Endothelial cell of umbilical vein (primary cell): ENCODE measurements around the gene DIPK1A. TPM values are rescaled to one million over a fixed set of nuclear protein-coding genes. Genes with fewer than 3 reads are reported as not detected.

Experiments used
- BruUV-seq: library from RNA; stranded (reverse); fragments of 400-500 nt; replicated peaks from 2 replicates; lab custom pipeline; 2021; lab: Mats Ljungman, UMichigan
- CTCF ChIA-PET: fragments of 300-600, 350-600 bp; sonication (Branson Sonifier 250); formaldehyde crosslinking; loops from one replicate; lab custom pipeline; 2021; ENCODE audit warnings: antibody characterized with exemption, inconsistent platforms; lab: Charles Lee
- POLR2A ChIA-PET: fragments of 300-600, 350-600 bp; sonication (Branson Sonifier 250); formaldehyde crosslinking; loops from one replicate; lab custom pipeline; 2021; ENCODE audit warnings: antibody characterized with exemption, inconsistent platforms; lab: Charles Lee
- DNase-seq: peaks from one replicate; pipeline ENCODE4 v3.0.0-alpha.2; 2011; ENCODE audit warnings: low read depth, low spot score
- FAIRE-seq: peaks from 2 replicates; lab custom pipeline; 2011; peaks lifted over from hg19 to GRCh38; lab: Jason Lieb, UNC
- H2AFZ ChIP-seq: 2 replicates; pipeline ENCODE4 v1.6.0; 2012; ENCODE audit warnings: low read depth, low read length, control low read depth, inconsistent platforms
- H3K27ac ChIP-seq: 2 replicates; pipeline ENCODE4 v1.5.1; 2011; ENCODE audit warnings: low read depth, mild to moderate bottlenecking, control low read depth, low read length, moderate library complexity; ENCODE audit not compliant: insufficient read depth
- H3K27me3 ChIP-seq, 2 experiments: 2 replicates each; pipeline versions ENCODE4 v1.6.0 to v1.6.1; 2011; ENCODE audit warnings: low read length in 2 of 2, mixed read lengths in 1 of 2; ENCODE audit not compliant: control insufficient read depth in 2 of 2, insufficient read depth in 2 of 2
- H3K36me3 ChIP-seq, 2 experiments: 2 replicates in 1 of 2; 3 replicates in 1 of 2; pipeline ENCODE4 v1.5.1; 2011; ENCODE audit warnings: low read length in 2 of 2, mild to moderate bottlenecking in 1 of 2, moderate library complexity in 1 of 2; ENCODE audit not compliant: control insufficient read depth in 2 of 2, insufficient read depth in 2 of 2; ENCODE audit errors: extremely low read depth in 1 of 2
- H3K4me1 ChIP-seq: 3 replicates; pipeline ENCODE4 v1.5.1; 2011; ENCODE audit warnings: mild to moderate bottlenecking, low read length; ENCODE audit not compliant: control insufficient read depth, insufficient read depth; ENCODE audit errors: extremely low read depth
- H3K4me2 ChIP-seq: 2 replicates; pipeline ENCODE4 v1.6.1; 2011; ENCODE audit warnings: low read length, control low read depth, mixed read lengths; ENCODE audit not compliant: insufficient read depth
- H3K4me3 ChIP-seq, 3 experiments: fragments of 200-600 bp in 1 of 3; sonication (generic), shearing (Covaris generic) in 1 of 3; replicated peaks in 1 of 3; 2 replicates each; pipeline ENCODE4 v1.5.1; 2011 to 2016; ENCODE audit warnings: control low read depth in 3 of 3, low read length in 3 of 3, mild to moderate bottlenecking in 2 of 3, inconsistent platforms in 1 of 3, low read depth in 1 of 3, moderate library complexity in 1 of 3; ENCODE audit not compliant: insufficient read depth in 1 of 3
- H3K79me2 ChIP-seq: 2 replicates; pipeline ENCODE4 v1.6.0; 2012; ENCODE audit warnings: low read length, inconsistent platforms; ENCODE audit not compliant: control insufficient read depth, insufficient read depth
- H3K9ac ChIP-seq: replicated peaks from 2 replicates; pipeline ENCODE3; 2011; ENCODE audit warnings: low read length, control low read depth; ENCODE audit not compliant: insufficient read depth; ENCODE audit errors: extremely low read depth
- H3K9me1 ChIP-seq: replicated peaks from 3 replicates; pipeline ENCODE4 v1.6.0; 2011; ENCODE audit warnings: mild to moderate bottlenecking, low read length; ENCODE audit not compliant: control insufficient read depth, insufficient read depth; ENCODE audit errors: extremely low read depth
- H3K9me3 ChIP-seq: replicated peaks from 2 replicates; pipeline ENCODE4 v1.5.1; 2012; ENCODE audit warnings: low read length, inconsistent platforms; ENCODE audit not compliant: control insufficient read depth, insufficient read depth
- H4K20me1 ChIP-seq: replicated peaks from 2 replicates; pipeline ENCODE3; 2011; ENCODE audit warnings: mild to moderate bottlenecking, low read length; ENCODE audit not compliant: control insufficient read depth, insufficient read depth; ENCODE audit errors: extremely low read depth
- CTCF ChIP-seq, 2 donors: IDR thresholded peaks; 1 replicate in 1 of 2; 2 replicates in 1 of 2; pipeline ENCODE4 v1.5.1; 2011; ENCODE audit warnings: low read length in 2 of 2, mild to moderate bottlenecking in 2 of 2, moderate library complexity in 2 of 2, control low read depth in 1 of 2, inconsistent platforms in 1 of 2, low read depth in 1 of 2; ENCODE audit not compliant: insufficient read depth in 1 of 2; ENCODE audit errors: extremely low read depth in 1 of 2
- POLR2AphosphoS5 ChIP-seq: IDR thresholded peaks from 2 replicates; pipeline ENCODE4 v1.6.1; 2012; ENCODE audit warnings: low read depth, mild to moderate bottlenecking, control low read depth, low read length, moderate library complexity; ENCODE audit not compliant: insufficient read depth
- dilution Hi-C: fragments of 300-500 bp; cut with MboI; formaldehyde crosslinking; loops from one replicate; pipeline ENCODE4 v1.15.0; 2019; ENCODE audit warnings: low sequenced_read_pairs; ENCODE audit not compliant: extremely low pct_ligation_motif_present
- intact Hi-C: fragments of 100-400 bp; cut with micrococcal nuclease; formaldehyde crosslinking; loops from one replicate; pipeline ENCODE4 v1.10.0; 2022
- polyA plus RNA-seq, 4 experiments: library from polyadenylated mRNA; depleted of rRNA in 3 of 4; stranded (reverse) in 3 of 4; unstranded in 1 of 4; fragments of >200 nt; gene quantifications; 2 replicates each; pipeline versions ENCODE4 v1.2.1 to v1.2.3, GENCODE V29; 2011 to 2012; ENCODE audit warnings: missing spikeins in 1 of 4
- total RNA-seq: library from RNA; stranded (reverse); gene quantifications from 2 replicates; pipeline ENCODE4 v1.2.3, GENCODE V29; 2021

The DIPK1A gene
- total and polyA plus RNA-seq, 2 donors (not counting 3 experiments of a cell fraction or from before 2014, with no cell fraction given) = 0.25 to 0.93 TPM

DNA sequence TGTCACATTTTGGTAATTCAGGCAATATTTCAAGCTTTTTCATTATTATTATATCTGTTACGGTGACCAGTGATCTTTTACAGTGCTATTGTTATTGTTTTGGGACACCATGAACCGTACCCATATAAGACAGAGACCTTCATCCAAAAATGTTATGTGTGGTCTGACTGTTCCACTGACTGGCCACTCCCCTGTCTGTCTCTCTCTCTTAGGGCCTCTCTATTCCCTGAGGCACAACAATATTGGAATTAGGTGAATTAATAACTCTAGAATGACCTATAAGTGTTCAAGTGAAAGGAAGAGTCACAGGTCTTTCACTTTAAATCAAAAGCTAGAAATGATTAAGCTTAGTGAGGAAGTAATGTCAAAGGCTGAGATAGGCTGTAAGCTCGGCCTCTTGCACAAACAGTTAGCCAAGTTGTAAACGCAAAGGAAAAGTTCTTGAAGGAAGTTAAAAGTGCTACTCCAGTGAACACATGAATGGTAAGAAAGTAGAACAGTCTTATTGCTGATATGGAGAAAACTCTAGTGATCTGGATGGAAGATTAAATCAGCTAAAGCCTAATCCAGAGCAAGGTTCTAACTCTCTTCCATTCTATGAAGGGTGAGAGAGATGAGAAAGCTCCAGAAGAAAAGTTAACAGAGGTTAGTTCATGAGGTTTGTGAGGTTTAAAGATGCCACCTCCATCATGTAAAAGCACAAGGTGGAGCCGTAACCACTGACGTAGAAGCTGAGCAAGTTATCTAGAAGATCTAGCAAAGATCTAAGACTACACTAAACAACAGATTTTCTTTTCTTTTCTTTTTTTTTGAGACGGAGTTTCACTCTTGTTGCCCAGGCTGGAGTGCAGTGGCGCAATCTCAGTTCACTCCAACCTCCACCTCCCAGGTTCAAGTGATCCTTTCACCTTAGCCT is 19.7 kb upstream of the DIPK1A start:
- intact Hi-C loops (no loop called here), dilution Hi-C loops (no loop called here)
- no peaks in the 10 kb centered on the region for H3K36me3 ChIP-seq
- no TSS peak for BruUV-seq
- TF ChIP-seq POLR2AphosphoS5 = no peak
- TF ChIP-seq CTCF (IDR thresholded peaks at IDR 0.05; ENCODE audit: extremely low read depth in 1 of 2, insufficient read depth in 1 of 2, low read depth in 1 of 2, low read length in 2 of 2) = no peak
- H3K4me3 ChIP-seq = no peak overlapping the region
- H3K4me2 ChIP-seq = no peak overlapping the region
- H3K79me2 ChIP-seq = no peaks in the 10 kb centered on the region
- ChIA-PET POLR2A (no interaction called here), CTCF (interaction anchor here (1.0 kb wide), 2 partner anchors 13 to 19 kb away, joined by 3 to 4 read pairs; partner anchors contain the start of gene DIPK1A)
- H3K4me1 ChIP-seq = no peaks in the 10 kb centered on the region
- no peaks in the 10 kb centered on the region for H3K9me1 ChIP-seq
- H3K9ac ChIP-seq = no peak overlapping the region
- FAIRE-seq (no peak), DNase-seq (no peak)
- no peaks in the 10 kb centered on the region for H4K20me1 ChIP-seq
- H3K27me3 ChIP-seq = no peaks in the 10 kb centered on the region
- H2AFZ ChIP-seq = no peak overlapping the region
- H3K9me3 ChIP-seq = no peaks in the 10 kb centered on the region
- no peak overlapping the region for H3K27ac ChIP-seq
